Islet precursor cell (in vitro differentiated cells): ENCODE data around the gene GJB5.

Experiments used
- DNase-seq: peaks from one replicate; pipeline ENCODE4 v3.0.0-alpha.2; 2018

Gene GJB5

DNA sequence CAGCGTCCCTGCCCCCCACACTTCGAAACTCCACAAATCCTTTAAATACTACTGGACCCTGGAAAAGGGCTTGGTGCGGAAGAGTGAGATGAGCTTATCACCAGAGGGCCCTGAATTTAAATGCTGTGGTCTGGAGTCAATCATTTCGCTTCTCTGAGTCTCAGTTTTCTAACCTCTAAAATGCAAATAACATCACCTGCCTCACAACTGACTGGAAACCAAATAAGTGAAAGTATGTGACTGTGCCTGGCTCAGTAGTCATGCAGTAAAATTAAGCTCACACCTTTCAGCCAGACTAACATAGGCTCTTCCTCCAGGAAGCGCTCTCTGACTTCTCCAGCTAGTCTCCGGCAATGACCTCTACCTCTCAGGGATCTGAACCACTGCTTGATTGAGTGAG is 42.1 kb downstream of the GJB5 start:
- DNase-seq: no peak

DNA sequence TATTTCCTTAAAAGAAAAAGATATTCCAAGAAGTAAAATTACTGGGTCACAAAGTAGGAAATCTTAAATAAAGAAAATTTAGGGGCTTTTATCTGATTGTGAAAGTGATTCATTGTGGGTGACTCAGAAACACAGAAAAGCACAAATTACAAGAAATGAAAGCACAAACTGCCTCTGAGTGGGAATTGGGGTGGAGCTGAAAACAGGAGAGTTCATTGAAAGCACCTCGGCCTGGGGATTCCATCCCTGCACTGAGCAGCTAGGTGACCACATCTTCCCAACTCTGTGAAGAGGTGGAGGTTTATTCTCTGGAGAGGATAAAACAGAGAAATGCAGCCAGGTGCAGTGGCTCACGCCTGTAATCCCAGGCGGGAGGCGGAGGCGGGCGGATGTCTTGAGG is 45.4 kb downstream of the GJB5 start:
- DNase-seq: no peak

DNA sequence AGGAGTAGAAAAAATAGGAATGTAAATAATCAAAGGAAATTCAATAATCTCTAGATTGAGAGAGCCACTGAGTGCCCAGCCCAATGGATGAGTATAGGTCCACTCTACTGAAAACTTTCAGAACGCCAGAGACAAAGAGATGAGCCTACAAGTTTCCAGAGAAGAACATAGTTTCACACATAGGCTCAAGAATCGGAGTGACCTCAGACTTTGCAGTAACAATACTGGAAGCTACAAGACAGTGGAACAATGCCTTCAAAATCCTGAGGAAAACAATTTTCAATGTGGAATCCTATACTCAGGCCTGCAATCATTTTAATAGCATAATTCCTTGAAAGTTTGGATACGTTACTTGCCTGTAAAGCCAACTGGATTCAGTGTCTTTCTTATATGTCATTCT is 48.9 kb downstream of the GJB5 start:
- DNase-seq: no peak

DNA sequence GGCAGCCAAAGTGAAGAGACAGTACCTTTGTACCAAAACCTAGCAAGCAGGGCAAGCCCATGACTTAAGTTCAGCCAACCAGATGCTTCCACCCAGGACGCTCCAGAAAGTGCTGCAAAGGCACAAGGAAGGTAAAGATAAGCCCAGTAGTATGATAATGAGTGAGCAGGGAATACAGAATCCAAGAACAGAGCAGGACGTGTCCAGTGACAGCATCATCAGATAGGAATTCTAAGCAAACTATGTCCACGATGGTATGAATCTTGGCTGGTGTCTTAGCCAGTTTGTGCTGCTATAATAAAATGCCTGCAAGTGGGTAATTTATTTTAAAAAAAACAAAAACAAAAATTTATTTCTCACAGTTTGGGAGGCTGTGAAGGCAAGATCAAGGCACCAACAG is 51.5 kb downstream of the GJB5 start:
- no peak for DNase-seq
